Gastrocnemius medialis (tissue), 4 donors: Measurements from ENCODE around the gene CREBRF.
"Not testable (repeated sequence)": the region's sequence is repeated elsewhere in the genome, so short reads cannot be mapped to it uniquely, and the experiment has no call there.

Experiments
- CTCF ChIP-seq, 5 experiments: fragments of 450-650 bp in 3 of 5; fragments of 200-600 bp in 2 of 5; sonication (generic) in 2 of 5; IDR thresholded peaks in 4 of 5; conservative IDR thresholded peaks in 1 of 5; 1 replicate in 4 of 5; 2 replicates in 1 of 5; pipeline ENCODE4 v1.5.1; 2016 to 2019; ENCODE audit warnings: antibody characterized with exemption in 5 of 5, mild to moderate bottlenecking in 3 of 5, moderate library complexity in 3 of 5
- POLR2A ChIP-seq, 2 donors: fragments of 450-650 bp; IDR thresholded peaks; one replicate each; pipeline ENCODE4 v1.6.1; 2017; ENCODE audit warnings: antibody characterized with exemption in 2 of 2, mild to moderate bottlenecking in 2 of 2, moderate library complexity in 2 of 2

DNA sequence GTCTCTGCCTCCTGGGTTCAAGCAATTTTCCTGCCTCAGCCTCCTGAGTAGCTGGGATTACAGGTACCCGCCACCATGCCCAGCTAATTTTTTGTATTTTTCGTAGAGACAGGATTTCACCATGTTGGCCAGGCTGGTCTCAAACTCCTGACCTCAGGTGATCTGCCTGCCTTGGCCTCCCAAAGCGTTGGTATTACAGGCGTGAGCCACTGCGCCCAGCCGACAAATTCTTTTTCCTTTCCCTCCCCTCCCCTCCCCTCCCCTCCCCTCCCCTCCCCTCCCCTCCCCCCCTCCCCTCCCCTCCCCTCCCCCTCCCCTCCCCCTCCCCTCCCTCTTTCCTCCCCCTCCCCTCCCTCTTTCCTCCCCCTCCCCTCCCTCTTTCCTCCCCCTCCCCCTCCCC, 76.0 kb downstream of the CREBRF start:
- not testable (repeated sequence) for TF ChIP-seq CTCF (IDR thresholded peaks at IDR 0.05 in 4 of 5, conservative IDR thresholded peaks at IDR 0.05 in 1 of 5); POLR2A (IDR thresholded peaks at IDR 0.05)
